B cell (primary cell): Measurements from ENCODE around the gene VWA7. TPM values are rescaled to one million over a fixed set of nuclear protein-coding genes. Genes with fewer than 3 reads are reported as not detected.

Source experiments
- ATAC-seq: fragments of 200-7000 bp; cut with Tn5 transposase; one replicate; pipeline ENCODE4 v1.10.0; 2021; ENCODE audit warnings: low read depth, mild to moderate bottlenecking, moderate number of reproducible peaks, moderate library complexity
- CTCF ChIA-PET: fragments of 350-600 bp; sonication (Branson Sonifier 250); formaldehyde crosslinking; loops from one replicate; lab custom pipeline; 2021; ENCODE audit warnings: antibody characterized with exemption, inconsistent platforms; lab: Charles Lee
- POLR2A ChIA-PET: fragments of 350-600 bp; sonication (Branson Sonifier 250); formaldehyde crosslinking; loops from one replicate; lab custom pipeline; 2021; ENCODE audit warnings: antibody characterized with exemption; lab: Charles Lee
- DNase-seq: peaks from one replicate; pipeline ENCODE4 v3.0.0; 2013
- H2AFZ ChIP-seq: 2 replicates; pipeline ENCODE4 v1.6.1; 2012; ENCODE audit warnings: mild to moderate bottlenecking, low read depth, low read length; ENCODE audit not compliant: insufficient read depth, poor library complexity, severe bottlenecking
- H3K27ac ChIP-seq, 2 donors: 1 replicate in 1 of 2; 2 replicates in 1 of 2; pipeline ENCODE4 v1.5.1; 2012 to 2013; ENCODE audit warnings: low read length in 2 of 2, mild to moderate bottlenecking in 2 of 2, moderate library complexity in 1 of 2
- H3K27me3 ChIP-seq, 4 experiments: fragments of 200-600 bp in 1 of 4; sonication (generic) in 1 of 4; replicated peaks in 1 of 4; 1 replicate in 2 of 4; 2 replicates in 2 of 4; pipeline versions ENCODE4 v1.6.1 to v1.7.0; 2013 to 2016; ENCODE audit warnings: low read length in 3 of 4, mild to moderate bottlenecking in 2 of 4, mixed read lengths in 1 of 4, moderate library complexity in 1 of 4; ENCODE audit not compliant: insufficient read depth in 4 of 4, control insufficient read depth in 3 of 4; ENCODE audit errors: control extremely low read depth in 1 of 4
- H3K36me3 ChIP-seq, 2 experiments: replicated peaks in 1 of 2; 1 replicate in 1 of 2; 2 replicates in 1 of 2; pipeline versions ENCODE4 v1.6.1 to v1.7.1; 2013; ENCODE audit warnings: low read length in 1 of 2; ENCODE audit not compliant: insufficient read depth in 2 of 2, control insufficient read depth in 1 of 2; ENCODE audit errors: control extremely low read depth in 1 of 2, extremely low read depth in 1 of 2
- H3K4me1 ChIP-seq, 2 donors: fragments of 200-600 bp in 1 of 2; sonication (generic) in 1 of 2; 1 replicate in 1 of 2; 2 replicates in 1 of 2; pipeline versions ENCODE4 v1.5.1 to v1.6.1; 2013 to 2017; ENCODE audit warnings: low read length in 2 of 2; ENCODE audit not compliant: control insufficient read depth in 2 of 2, insufficient read depth in 2 of 2
- H3K4me2 ChIP-seq: replicated peaks from 2 replicates; pipeline ENCODE3; 2012; ENCODE audit warnings: mild to moderate bottlenecking, low read depth, low read length; ENCODE audit not compliant: poor library complexity, severe bottlenecking
- H3K4me3 ChIP-seq, 5 experiments: fragments of 200-600 bp in 1 of 5; sonication (generic) in 1 of 5; 1 replicate in 3 of 5; 2 replicates in 2 of 5; pipeline versions ENCODE4 v1.5.1 to v1.7.0; 2011 to 2016; ENCODE audit warnings: low read length in 4 of 5, mild to moderate bottlenecking in 4 of 5, low read depth in 2 of 5, control low read depth in 1 of 5, moderate library complexity in 1 of 5; ENCODE audit not compliant: insufficient read depth in 1 of 5; ENCODE audit errors: control extremely low read depth in 1 of 5, extremely low read depth in 1 of 5
- H3K79me2 ChIP-seq: fragments of 200-600 bp; sonication (generic); one replicate; pipeline ENCODE4 v1.6.0; 2016; ENCODE audit warnings: low read length; ENCODE audit not compliant: control insufficient read depth, insufficient read depth
- H3K9ac ChIP-seq: fragments of 200-600 bp; sonication (generic); 2 replicates; pipeline ENCODE4 v1.6.1; 2017; ENCODE audit warnings: mild to moderate bottlenecking, low read length, moderate library complexity
- H3K9me3 ChIP-seq, 3 donors: one replicate each; pipeline versions ENCODE4 v1.6.1 to v1.7.1; 2013; ENCODE audit warnings: low read length in 2 of 3; ENCODE audit not compliant: control insufficient read depth in 2 of 3, insufficient read depth in 1 of 3; ENCODE audit errors: control extremely low read depth in 1 of 3
- H4K20me1 ChIP-seq: 2 replicates; pipeline ENCODE4 v1.6.0; 2012; ENCODE audit warnings: mild to moderate bottlenecking, low read length; ENCODE audit not compliant: insufficient read depth, control insufficient read depth, poor library complexity, severe bottlenecking
- H3K27ac Mint-ChIP-seq: one replicate; pipeline ENCODE4 v1.8.0; 2021; ENCODE audit warnings: mixed read lengths
- H3K27me3 Mint-ChIP-seq: one replicate; pipeline ENCODE4 v1.8.0; 2021; ENCODE audit warnings: mixed read lengths
- H3K4me1 Mint-ChIP-seq: one replicate; pipeline ENCODE4 v1.8.0; 2021; ENCODE audit warnings: mixed read lengths
- H3K4me3 Mint-ChIP-seq: one replicate; pipeline ENCODE4 v1.8.0; 2021; ENCODE audit warnings: mixed read lengths
- H3K9me3 Mint-ChIP-seq: one replicate; pipeline ENCODE4 v1.8.0; 2022; ENCODE audit warnings: mixed read lengths; ENCODE audit not compliant: insufficient read depth
- EZH2 ChIP-seq: IDR thresholded peaks from 2 replicates; pipeline ENCODE4 v1.6.1; 2012; ENCODE audit warnings: borderline replicate concordance, low read depth, mild to moderate bottlenecking, moderate library complexity, low read length; ENCODE audit not compliant: insufficient read depth, poor library complexity, severe bottlenecking
- WGBS: methylation state at CpG from one replicate; pipeline ENCODE4 v1.1.5; 2013; ENCODE audit warnings: missing lambda C conversion rate; ENCODE audit not compliant: insufficient coverage; 5-methylcytosine and 5-hydroxymethylcytosine counted together
- intact Hi-C: fragments of 100-400 bp; cut with micrococcal nuclease; formaldehyde crosslinking; loops from one replicate; pipeline ENCODE4 v1.10.0; 2022
- polyA plus RNA-seq: library from polyadenylated mRNA; depleted of rRNA; stranded (reverse); fragments of >200 nt; gene quantifications from 2 replicates; pipeline ENCODE4 v1.2.3, GENCODE V29; 2012
- total RNA-seq, 2 donors: library from RNA; stranded (reverse); fragments of 120-200 nt in 1 of 2; gene quantifications; 1 replicate in 1 of 2; 2 replicates in 1 of 2; pipeline versions ENCODE4 v1.2.3 to v1.2.4, GENCODE V29; 2013 to 2022
- TF ChIP-seq, protein P1 (sequence below): fragments of 200-600 bp; IDR thresholded peaks from one replicate; pipeline ENCODE4 v1.8.0; 2022; ENCODE audit warnings: antibody characterized with exemption, mild to moderate bottlenecking

Gene VWA7
- total and polyA plus RNA-seq, 2 donors (not counting 1 experiment from before 2014, with no cell fraction given), result 5.2 to 6.0 TPM

DNA sequence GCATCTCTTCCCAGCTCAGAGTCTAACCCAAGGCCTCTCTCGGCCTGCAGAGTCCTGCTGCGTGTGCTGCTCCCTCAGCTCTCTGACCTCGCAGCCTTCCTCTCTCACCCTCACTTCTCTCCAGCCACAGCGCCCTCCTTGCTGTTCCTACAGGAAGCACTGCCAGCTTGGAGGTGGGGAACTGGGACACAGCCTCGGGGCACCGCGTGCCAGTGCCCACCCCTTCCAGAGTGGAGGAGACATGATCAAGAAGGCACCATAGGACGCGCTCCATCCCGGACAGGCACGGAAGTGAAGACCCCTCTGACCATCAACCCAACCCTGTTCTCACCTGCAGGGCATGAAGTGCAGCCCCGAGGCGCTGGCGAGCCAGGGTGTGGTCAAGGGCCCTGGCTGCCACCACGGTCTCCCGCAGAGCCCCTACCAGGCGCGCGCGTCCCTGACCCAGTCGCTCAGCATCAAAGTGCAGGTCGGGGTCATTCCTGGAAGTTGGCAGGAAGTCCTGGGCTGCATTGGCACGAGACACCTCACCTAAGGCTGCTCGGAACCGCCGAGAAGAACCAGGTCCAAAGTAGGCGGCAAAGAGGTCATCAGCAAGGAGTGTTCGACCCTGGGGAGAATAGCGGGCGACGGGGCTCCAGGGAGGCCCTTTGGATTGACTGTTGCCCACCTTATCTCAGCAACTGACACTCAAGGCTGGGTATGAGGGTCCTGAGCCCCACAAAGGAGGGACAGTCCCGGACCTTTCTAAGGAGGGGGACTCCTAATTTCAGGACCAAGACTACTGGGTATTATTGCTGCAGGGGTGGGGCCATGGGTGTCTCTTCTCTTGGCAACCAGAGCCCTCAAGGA, 1.3 kb downstream of the VWA7 start:
- Mint-ChIP-seq H3K4me1 (peaks cover 26% of the 10 kb centered on the region), H3K27me3 (no peaks in the 10 kb centered on the region), H3K9me3 (no peaks in the 10 kb centered on the region), H3K27ac (peak overlapping the region; percentile 90), H3K4me3 (peak overlapping the region; percentile 60)
- no peak overlapping the region for H2AFZ ChIP-seq
- peaks cover 0 to 29% of the 10 kb centered on the region in 2 experiments for H3K36me3 ChIP-seq
- TF ChIP-seq EZH2, result no peak
- TF ChIP-seq, protein P1, sequence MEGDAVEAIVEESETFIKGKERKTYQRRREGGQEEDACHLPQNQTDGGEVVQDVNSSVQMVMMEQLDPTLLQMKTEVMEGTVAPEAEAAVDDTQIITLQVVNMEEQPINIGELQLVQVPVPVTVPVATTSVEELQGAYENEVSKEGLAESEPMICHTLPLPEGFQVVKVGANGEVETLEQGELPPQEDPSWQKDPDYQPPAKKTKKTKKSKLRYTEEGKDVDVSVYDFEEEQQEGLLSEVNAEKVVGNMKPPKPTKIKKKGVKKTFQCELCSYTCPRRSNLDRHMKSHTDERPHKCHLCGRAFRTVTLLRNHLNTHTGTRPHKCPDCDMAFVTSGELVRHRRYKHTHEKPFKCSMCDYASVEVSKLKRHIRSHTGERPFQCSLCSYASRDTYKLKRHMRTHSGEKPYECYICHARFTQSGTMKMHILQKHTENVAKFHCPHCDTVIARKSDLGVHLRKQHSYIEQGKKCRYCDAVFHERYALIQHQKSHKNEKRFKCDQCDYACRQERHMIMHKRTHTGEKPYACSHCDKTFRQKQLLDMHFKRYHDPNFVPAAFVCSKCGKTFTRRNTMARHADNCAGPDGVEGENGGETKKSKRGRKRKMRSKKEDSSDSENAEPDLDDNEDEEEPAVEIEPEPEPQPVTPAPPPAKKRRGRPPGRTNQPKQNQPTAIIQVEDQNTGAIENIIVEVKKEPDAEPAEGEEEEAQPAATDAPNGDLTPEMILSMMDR, result no peak
- no peak for ATAC-seq
- no peaks in the 10 kb centered on the region for H3K9me3 ChIP-seq
- no peak overlapping the region for H3K4me3 ChIP-seq
- H3K79me2 ChIP-seq, result no peaks in the 10 kb centered on the region
- peak overlapping the region; percentile 66 to 67 for H3K27ac ChIP-seq
- 96% methylated on average over 31 of the region's 32 CpGs for WGBS
- ChIA-PET POLR2A (interaction anchor here (1.0 kb wide), 1 partner anchor 14 kb away, joined by 3 read pairs; no protein-coding TSS in a partner anchor), CTCF (interaction anchor here (1.0 to 1.6 kb wide), 5 partner anchors 11 to 39 kb away, joined by 3 to 4 read pairs (median 3); partner anchors contain the start of gene VARS1)
- no peak overlapping the region for H3K9ac ChIP-seq
- H4K20me1 ChIP-seq, result no peaks in the 10 kb centered on the region
- intact Hi-C loops, result loop anchor here (2.0 kb wide), 2 partner anchors 19 to 37 kb away; partner anchors contain the start of gene VARS1
- no peak for DNase-seq
- no peaks in the 10 kb centered on the region for H3K27me3 ChIP-seq
- H3K4me2 ChIP-seq, result no peak overlapping the region
- peaks cover 15 to 30% of the 10 kb centered on the region in 2 donors for H3K4me1 ChIP-seq

DNA sequence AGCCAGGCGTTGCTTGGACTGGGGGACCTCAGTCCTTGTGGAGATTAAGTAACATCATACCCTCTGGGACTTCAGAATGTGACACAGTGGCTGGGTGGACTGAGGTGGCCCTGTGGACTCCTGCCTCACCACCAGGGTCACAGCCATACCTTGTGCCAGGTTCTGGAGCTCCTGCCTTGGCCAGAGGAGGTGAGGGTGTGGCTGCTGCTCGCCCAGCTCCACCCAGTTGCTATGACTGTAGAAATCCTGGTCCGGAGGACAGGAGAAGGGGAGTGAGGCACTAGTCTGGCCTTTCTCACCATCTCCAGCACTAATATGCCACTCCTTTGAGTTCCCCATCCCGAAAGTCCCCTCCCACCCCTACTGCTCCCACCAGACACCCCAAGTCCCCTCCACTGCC, 1.9 kb downstream of the VWA7 start:
- no peaks in the 10 kb centered on the region for H3K9me3 ChIP-seq
- no peak overlapping the region for H3K27ac Mint-ChIP-seq
- no peak overlapping the region for H2AFZ ChIP-seq
- CTCF ChIA-PET, result interaction anchor here (1.0 to 2.0 kb wide), 5 partner anchors 12 to 38 kb away, joined by 3 to 6 read pairs (median 3); no protein-coding TSS in a partner anchor
- ATAC-seq, result no peak
- H3K9ac ChIP-seq, result no peak overlapping the region
- no peak for DNase-seq
- no peaks in the 10 kb centered on the region for H3K27me3 ChIP-seq
- no peak overlapping the region for H3K4me3 ChIP-seq
- H3K27me3 Mint-ChIP-seq, result no peaks in the 10 kb centered on the region
- H3K9me3 Mint-ChIP-seq, result no peaks in the 10 kb centered on the region
- no peak overlapping the region for H3K4me2 ChIP-seq
- peaks cover 15 to 30% of the 10 kb centered on the region in 2 donors for H3K4me1 ChIP-seq
- no peak overlapping the region for H3K27ac ChIP-seq
- peaks cover 0 to 22% of the 10 kb centered on the region in 2 experiments for H3K36me3 ChIP-seq
- H4K20me1 ChIP-seq, result no peaks in the 10 kb centered on the region
- no peaks in the 10 kb centered on the region for H3K79me2 ChIP-seq
- H3K4me3 Mint-ChIP-seq, result peak overlapping the region; percentile 7
- intact Hi-C loops, result no loop called here
- peaks cover 26% of the 10 kb centered on the region for H3K4me1 Mint-ChIP-seq
- WGBS, result 95% methylated on average over 2 of the region's 4 CpGs
- POLR2A ChIA-PET, result interaction anchor here (0.5 to 1.0 kb wide), 4 partner anchors 14 to 115 kb away, joined by 3 to 5 read pairs (median 3); no protein-coding TSS in a partner anchor
- TF ChIP-seq EZH2, result no peak
- TF ChIP-seq, protein P1, result no peak
